HCT116 (cell line): ENCODE data around the gene MARK1. TPM values are rescaled to one million over a fixed set of nuclear protein-coding genes. Genes with fewer than 3 reads are reported as not detected.

Source experiments
- ATAC-seq: fragments of 200-7000 bp; cut with Tn5 transposase; 2 replicates; pipeline ENCODE4 v1.9.1; 2020; ENCODE audit warnings: mild to moderate bottlenecking, moderate library complexity
- BruUV-seq: library from RNA; stranded (reverse); fragments of 400-500 nt; replicated peaks from 2 replicates; lab custom pipeline; 2021; lab: Mats Ljungman, UMichigan
- CTCF ChIA-PET: fragments of 300-600 bp; sonication (Branson Sonifier 250); formaldehyde crosslinking; loops from one replicate; lab custom pipeline; 2021; ENCODE audit warnings: antibody characterized with exemption; lab: Charles Lee
- POLR2A ChIA-PET: fragments of 300-600, 350-600 bp; sonication (Branson Sonifier 250); formaldehyde crosslinking; loops from one replicate; lab custom pipeline; 2021; ENCODE audit warnings: antibody characterized with exemption; lab: Charles Lee
- RAD21 ChIA-PET, 2 experiments: fragments of 300-600 bp; sonication (Branson Sonifier 250); formaldehyde crosslinking; loops; one replicate each; lab custom pipeline; 2023; ENCODE audit warnings: low total read pairs in 2 of 2; ENCODE audit not compliant: uncharacterized antibody in 2 of 2, unreplicated experiment in 2 of 2, low non-redundant PET in 1 of 2; lab: Charles Lee
- DNase-seq: peaks from one replicate; pipeline ENCODE4 v3.0.0-alpha.2; 2010; ENCODE audit warnings: low read depth, low spot score
- H2AFZ ChIP-seq: fragments of 200-600 bp; shearing (Covaris generic), sonication (generic); 2 replicates; pipeline ENCODE4 v1.6.1; 2017; ENCODE audit warnings: low read depth, mixed run types, mixed read lengths, antibody characterized with exemption, low read length; ENCODE audit not compliant: poor library complexity, severe bottlenecking
- H3K27ac ChIP-seq: 2 replicates; pipeline ENCODE4 v1.5.1; 2012; ENCODE audit warnings: low read depth, low read length
- H3K27me3 ChIP-seq: fragments of 200-600 bp; sonication (generic); 2 replicates; pipeline ENCODE4 v1.6.1; 2016; ENCODE audit warnings: mixed run types, low read length, mixed read lengths; ENCODE audit not compliant: insufficient read depth
- H3K36me3 ChIP-seq, 2 experiments: fragments of 200-500 bp in 1 of 2; fragments of 200-600 bp in 1 of 2; sonication (Bioruptor generic) in 1 of 2; sonication (generic) in 1 of 2; 2 replicates each; pipeline versions ENCODE4 v1.5.1 to v1.6.1; 2014 to 2016; ENCODE audit warnings: low read length in 2 of 2, inconsistent platforms in 1 of 2, mixed read lengths in 1 of 2, mixed run types in 1 of 2; ENCODE audit not compliant: insufficient read depth in 2 of 2, control insufficient read depth in 1 of 2
- H3K4me1 ChIP-seq, 2 experiments: fragments of 200-600 bp in 1 of 2; sonication (generic) in 1 of 2; 2 replicates each; pipeline versions ENCODE4 v1.5.1 to v1.6.1; 2012 to 2017; ENCODE audit warnings: low read length in 2 of 2, inconsistent platforms in 1 of 2, mild to moderate bottlenecking in 1 of 2, mixed read lengths in 1 of 2, mixed run types in 1 of 2, moderate library complexity in 1 of 2; ENCODE audit not compliant: insufficient read depth in 2 of 2, control insufficient read depth in 1 of 2
- H3K4me2 ChIP-seq: fragments of 200-600 bp; sonication (generic); 2 replicates; pipeline ENCODE4 v1.6.1; 2017; ENCODE audit warnings: mixed run types, low read length, mixed read lengths
- H3K4me3 ChIP-seq, 2 experiments: fragments of 200-600 bp in 1 of 2; sonication (generic) in 1 of 2; replicated peaks in 1 of 2; 2 replicates each; pipeline ENCODE4 v1.5.1; 2011 to 2016; ENCODE audit warnings: low read length in 2 of 2, control low read depth in 1 of 2, low read depth in 1 of 2, mild to moderate bottlenecking in 1 of 2, mixed read lengths in 1 of 2, mixed run types in 1 of 2
- H3K79me2 ChIP-seq: fragments of 200-600 bp; sonication (generic); 2 replicates; pipeline ENCODE4 v1.6.1; 2017; ENCODE audit warnings: mild to moderate bottlenecking, mixed run types, low read length, moderate library complexity, mixed read lengths; ENCODE audit not compliant: insufficient read depth
- H3K9ac ChIP-seq: fragments of 200-600 bp; sonication (generic); 2 replicates; pipeline ENCODE4 v1.6.1; 2016; ENCODE audit warnings: low read length, mixed read lengths
- H3K9me2 ChIP-seq: fragments of 200-600 bp; sonication (generic), shearing (Covaris generic); 2 replicates; pipeline ENCODE4 v1.6.1; 2017; ENCODE audit warnings: mixed run types, mild to moderate bottlenecking, moderate library complexity; ENCODE audit not compliant: insufficient read depth
- H3K9me3 ChIP-seq, 2 experiments: fragments of 200-500 bp in 1 of 2; fragments of 200-600 bp in 1 of 2; sonication (Bioruptor generic) in 1 of 2; sonication (generic) in 1 of 2; 2 replicates each; pipeline ENCODE4 v1.6.1; 2014 to 2017; ENCODE audit warnings: low read length in 2 of 2, mixed read lengths in 2 of 2, inconsistent platforms in 1 of 2, low read depth in 1 of 2, mild to moderate bottlenecking in 1 of 2, mixed run types in 1 of 2, moderate library complexity in 1 of 2; ENCODE audit not compliant: control insufficient read depth in 1 of 2, insufficient read depth in 1 of 2
- H4K20me1 ChIP-seq: fragments of 200-600 bp; sonication (generic), shearing (Covaris generic); 2 replicates; pipeline ENCODE4 v1.6.1; 2017; ENCODE audit warnings: mixed run types, mild to moderate bottlenecking, moderate library complexity; ENCODE audit not compliant: insufficient read depth
- CEBPB ChIP-seq: IDR thresholded peaks from 2 replicates; pipeline ENCODE4 v1.6.1; 2012; ENCODE audit warnings: low read depth
- EGR1 ChIP-seq: IDR thresholded peaks from 2 replicates; pipeline ENCODE4 v1.6.1; 2012; ENCODE audit warnings: low read depth
- ELF1 ChIP-seq: IDR thresholded peaks from 2 replicates; pipeline ENCODE4 v1.6.1; 2012; ENCODE audit warnings: low read depth, borderline replicate concordance
- EZH2 ChIP-seq: fragments of 200-600 bp; sonication (generic); IDR thresholded peaks from 2 replicates; pipeline ENCODE4 v1.6.1; 2017; ENCODE audit warnings: antibody characterized with exemption, mixed run types
- EZH2phosphoT487 ChIP-seq: fragments of 200-600 bp; IDR thresholded peaks from 2 replicates; pipeline ENCODE4 v1.6.1; 2018; ENCODE audit warnings: antibody characterized with exemption, borderline replicate concordance
- JUND ChIP-seq: IDR thresholded peaks from 2 replicates; pipeline ENCODE4 v1.6.1; 2012
- RAD21 ChIP-seq: IDR thresholded peaks from 2 replicates; pipeline ENCODE4 v1.6.1; 2012; ENCODE audit warnings: low read depth, mild to moderate bottlenecking
- SP1 ChIP-seq: IDR thresholded peaks from 2 replicates; pipeline ENCODE4 v1.6.1; 2012; ENCODE audit warnings: low read depth
- SRF ChIP-seq: IDR thresholded peaks from 2 replicates; pipeline ENCODE4 v1.6.1; 2012; ENCODE audit warnings: low read depth
- TCF7L2 ChIP-seq: IDR thresholded peaks from 2 replicates; pipeline ENCODE4 v1.7.0; 2011; ENCODE audit warnings: borderline replicate concordance, inconsistent platforms; ENCODE audit not compliant: insufficient read depth, insufficient read length; ENCODE audit errors: extremely low read depth
- YY1 ChIP-seq: IDR thresholded peaks from 2 replicates; pipeline ENCODE4 v1.6.1; 2011; ENCODE audit warnings: low read length, low read depth, moderate library complexity, mild to moderate bottlenecking; ENCODE audit not compliant: insufficient replicate concordance; ENCODE audit errors: extremely low read depth
- ZFX ChIP-seq: fragments of 450-650 bp; IDR thresholded peaks from 2 replicates; pipeline ENCODE4 v1.6.1; 2017
- ZNF274 ChIP-seq: fragments of 200-500 bp; sonication (Bioruptor generic); IDR thresholded peaks from 2 replicates; pipeline ENCODE4 v1.6.1; 2014; ENCODE audit warnings: mild to moderate bottlenecking, low read depth, low read length, inconsistent platforms
- intact Hi-C: fragments of 100-400 bp; cut with micrococcal nuclease; formaldehyde crosslinking; loops from 2 replicates; pipeline ENCODE4 v1.10.0; 2022
- total RNA-seq: library from RNA; stranded (reverse); gene quantifications from one replicate; pipeline ENCODE4 v1.2.1, GENCODE V29; 2021; ENCODE audit not compliant: unreplicated experiment
- TF ChIP-seq, protein P1 (sequence below), 3 experiments: fragments of 200-600 bp in 1 of 3; sonication (generic) in 1 of 3; IDR thresholded peaks in 2 of 3; conservative IDR thresholded peaks in 1 of 3; 2 replicates each; pipeline ENCODE4 v1.5.1; 2012 to 2017; ENCODE audit warnings: low read depth in 2 of 3, low read length in 2 of 3, antibody characterized with exemption in 1 of 3, borderline replicate concordance in 1 of 3, control low read depth in 1 of 3, mild to moderate bottlenecking in 1 of 3, mixed read lengths in 1 of 3, mixed run types in 1 of 3, moderate library complexity in 1 of 3; ENCODE audit not compliant: insufficient read depth in 1 of 3
- TF ChIP-seq, protein P2 (sequence below): IDR thresholded peaks from 2 replicates; pipeline ENCODE4 v1.6.1; 2011; ENCODE audit warnings: mild to moderate bottlenecking, low read length, moderate library complexity; ENCODE audit not compliant: insufficient replicate concordance; ENCODE audit errors: extremely low read depth
- TF ChIP-seq, protein P3 (sequence below): IDR thresholded peaks from 2 replicates; pipeline ENCODE4 v1.6.1; 2012

The MARK1 gene
- total RNA-seq, 1 experiment from 2014 or later, result 3.6 TPM

DNA sequence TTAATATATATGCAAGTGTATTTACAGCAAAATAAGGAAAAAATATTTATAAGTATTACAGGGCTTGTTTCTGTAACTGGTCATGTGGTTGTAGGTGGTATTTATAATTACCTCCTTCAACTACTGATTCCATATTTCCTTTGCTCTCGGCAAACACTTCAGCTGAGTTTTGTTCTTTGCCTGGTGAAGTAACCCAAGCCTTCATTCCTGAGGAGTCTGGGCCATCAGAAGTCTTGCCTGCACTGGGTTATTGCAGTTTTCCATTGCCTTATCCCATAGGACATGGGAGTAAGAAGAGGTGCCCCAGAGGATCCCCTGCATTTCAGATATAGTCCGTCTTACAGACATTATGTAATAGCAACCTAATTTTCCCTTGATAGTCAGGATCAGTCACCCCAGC lies 23.8 kb downstream of the MARK1 start:
- BruUV-seq, result no TSS peak

More for the DNA sequence above, 23.8 kb downstream of the MARK1 start:
- no peak overlapping the region for H2AFZ ChIP-seq
- no peak overlapping the region for H3K9ac ChIP-seq
- H3K9me2 ChIP-seq, result no peaks in the 10 kb centered on the region
- H3K4me2 ChIP-seq, result no peak overlapping the region
- intact Hi-C loops, result no loop called here
- POLR2A ChIA-PET, result no interaction called here
- CTCF ChIA-PET, result interaction anchor here (1.2 kb wide), 1 partner anchor 182 kb away, joined by 3 read pairs; no protein-coding TSS in a partner anchor
- TF ChIP-seq, protein P1, sequence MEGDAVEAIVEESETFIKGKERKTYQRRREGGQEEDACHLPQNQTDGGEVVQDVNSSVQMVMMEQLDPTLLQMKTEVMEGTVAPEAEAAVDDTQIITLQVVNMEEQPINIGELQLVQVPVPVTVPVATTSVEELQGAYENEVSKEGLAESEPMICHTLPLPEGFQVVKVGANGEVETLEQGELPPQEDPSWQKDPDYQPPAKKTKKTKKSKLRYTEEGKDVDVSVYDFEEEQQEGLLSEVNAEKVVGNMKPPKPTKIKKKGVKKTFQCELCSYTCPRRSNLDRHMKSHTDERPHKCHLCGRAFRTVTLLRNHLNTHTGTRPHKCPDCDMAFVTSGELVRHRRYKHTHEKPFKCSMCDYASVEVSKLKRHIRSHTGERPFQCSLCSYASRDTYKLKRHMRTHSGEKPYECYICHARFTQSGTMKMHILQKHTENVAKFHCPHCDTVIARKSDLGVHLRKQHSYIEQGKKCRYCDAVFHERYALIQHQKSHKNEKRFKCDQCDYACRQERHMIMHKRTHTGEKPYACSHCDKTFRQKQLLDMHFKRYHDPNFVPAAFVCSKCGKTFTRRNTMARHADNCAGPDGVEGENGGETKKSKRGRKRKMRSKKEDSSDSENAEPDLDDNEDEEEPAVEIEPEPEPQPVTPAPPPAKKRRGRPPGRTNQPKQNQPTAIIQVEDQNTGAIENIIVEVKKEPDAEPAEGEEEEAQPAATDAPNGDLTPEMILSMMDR (IDR thresholded peaks at IDR 0.05 in 2 of 3, conservative IDR thresholded peaks at IDR 0.05 in 1 of 3; ENCODE audit: borderline replicate concordance in 1 of 3, insufficient read depth in 1 of 3, low read depth in 2 of 3, low read length in 2 of 3), result no peak
- TF ChIP-seq, protein P2, sequence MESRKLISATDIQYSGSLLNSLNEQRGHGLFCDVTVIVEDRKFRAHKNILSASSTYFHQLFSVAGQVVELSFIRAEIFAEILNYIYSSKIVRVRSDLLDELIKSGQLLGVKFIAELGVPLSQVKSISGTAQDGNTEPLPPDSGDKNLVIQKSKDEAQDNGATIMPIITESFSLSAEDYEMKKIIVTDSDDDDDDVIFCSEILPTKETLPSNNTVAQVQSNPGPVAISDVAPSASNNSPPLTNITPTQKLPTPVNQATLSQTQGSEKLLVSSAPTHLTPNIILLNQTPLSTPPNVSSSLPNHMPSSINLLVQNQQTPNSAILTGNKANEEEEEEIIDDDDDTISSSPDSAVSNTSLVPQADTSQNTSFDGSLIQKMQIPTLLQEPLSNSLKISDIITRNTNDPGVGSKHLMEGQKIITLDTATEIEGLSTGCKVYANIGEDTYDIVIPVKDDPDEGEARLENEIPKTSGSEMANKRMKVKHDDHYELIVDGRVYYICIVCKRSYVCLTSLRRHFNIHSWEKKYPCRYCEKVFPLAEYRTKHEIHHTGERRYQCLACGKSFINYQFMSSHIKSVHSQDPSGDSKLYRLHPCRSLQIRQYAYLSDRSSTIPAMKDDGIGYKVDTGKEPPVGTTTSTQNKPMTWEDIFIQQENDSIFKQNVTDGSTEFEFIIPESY, result no peak
- TF ChIP-seq ELF1 (no peak), ZFX (no peak), RAD21 (no peak), CEBPB (no peak), SRF (no peak), YY1 (no peak), EZH2phosphoT487 (no peak), TCF7L2 (no peak), JUND (no peak), EZH2 (no peak), ZNF274 (no peak), SP1 (no peak), EGR1 (no peak)
- TF ChIP-seq, protein P3, sequence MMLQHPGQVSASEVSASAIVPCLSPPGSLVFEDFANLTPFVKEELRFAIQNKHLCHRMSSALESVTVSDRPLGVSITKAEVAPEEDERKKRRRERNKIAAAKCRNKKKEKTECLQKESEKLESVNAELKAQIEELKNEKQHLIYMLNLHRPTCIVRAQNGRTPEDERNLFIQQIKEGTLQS, result no peak
- no peaks in the 10 kb centered on the region for H4K20me1 ChIP-seq
- RAD21 ChIA-PET, result no interaction called here
- ATAC-seq, result no peak
- no peak overlapping the region for H3K27ac ChIP-seq
- DNase-seq, result no peak
- H3K79me2 ChIP-seq, result no peaks in the 10 kb centered on the region
- no peaks in the 10 kb centered on the region for H3K27me3 ChIP-seq
- no peak overlapping the region for H3K4me3 ChIP-seq
- H3K9me3 ChIP-seq, result no peaks in the 10 kb centered on the region
- H3K4me1 ChIP-seq, result no peaks in the 10 kb centered on the region
- H3K36me3 ChIP-seq, result no peaks in the 10 kb centered on the region
